ENCODE measurements around the gene ENO2.

ENO2 gene

GRCh38 chr12:6952121-6952862, 37.9 kb downstream of the ENO2 start:
- Mint-ChIP-seq H3K4me3 (peak overlapping the region; percentile 98), H3K4me1 (peaks cover 92% of the 10 kb centered on the region), H3K27me3 (no peaks in the 10 kb centered on the region), H3K36me3 (ENCODE audit: insufficient read depth) (peaks cover 57% of the 10 kb centered on the region), H3K27ac (ENCODE audit: low read depth) (peak overlapping the region; percentile 99), H3K9me3 (no peaks in the 10 kb centered on the region)
- DNase-seq (ENCODE audit: low spot score in 2 of 2) (no peak), ATAC-seq (replicated peaks; ENCODE audit: extremely low read depth, poor library complexity, severe bottlenecking) (no peak)

GRCh38 chr12:6952863-6953441, 38.6 kb downstream of the ENO2 start:
- Mint-ChIP-seq H3K4me1 (peaks cover 91% of the 10 kb centered on the region), H3K36me3 (ENCODE audit: insufficient read depth) (peaks cover 61% of the 10 kb centered on the region), H3K27ac (ENCODE audit: low read depth) (peak overlapping the region; percentile 99), H3K27me3 (no peaks in the 10 kb centered on the region), H3K4me3 (peak overlapping the region; percentile 98), H3K9me3 (no peaks in the 10 kb centered on the region)
- DNase-seq (ENCODE audit: low spot score in 2 of 2) (no peak), ATAC-seq (replicated peaks; ENCODE audit: extremely low read depth, poor library complexity, severe bottlenecking) (no peak)

GRCh38 chr12:6953442-6954315, 39.3 kb downstream of the ENO2 start:
- peak in 1 of 2 donors; percentile 55 for DNase-seq (ENCODE audit: low spot score in 2 of 2)
- H3K36me3 Mint-ChIP-seq (ENCODE audit: insufficient read depth), result peaks cover 68% of the 10 kb centered on the region

GRCh38 chr12:6954316-6955107, 40.1 kb downstream of the ENO2 start:
- Mint-ChIP-seq H3K9me3 (no peaks in the 10 kb centered on the region), H3K36me3 (ENCODE audit: insufficient read depth) (peaks cover 71% of the 10 kb centered on the region), H3K27me3 (no peaks in the 10 kb centered on the region), H3K4me3 (peak overlapping the region; percentile 98), H3K27ac (ENCODE audit: low read depth) (peak overlapping the region; percentile 99), H3K4me1 (peaks cover 91% of the 10 kb centered on the region)
- no peak for ATAC-seq (replicated peaks; ENCODE audit: extremely low read depth, poor library complexity, severe bottlenecking)
- DNase-seq (ENCODE audit: low spot score in 2 of 2), result no peak

More at GRCh38 chr12:6953442-6954315, 39.3 kb downstream of the ENO2 start:
- Mint-ChIP-seq H3K4me3 (peak overlapping the region; percentile 98), H3K9me3 (no peaks in the 10 kb centered on the region), H3K27me3 (no peaks in the 10 kb centered on the region), H3K27ac (ENCODE audit: low read depth) (peak overlapping the region; percentile 99), H3K4me1 (peaks cover 91% of the 10 kb centered on the region)
- peak; percentile 25 for ATAC-seq (replicated peaks; ENCODE audit: extremely low read depth, poor library complexity, severe bottlenecking)

- Mint-ChIP-seq H3K9me3 (no peaks in the 10 kb centered on the region), H3K27ac (ENCODE audit: low read depth) (peak overlapping the region; percentile 99), H3K4me1 (peaks cover 87% of the 10 kb centered on the region), H3K27me3 (no peaks in the 10 kb centered on the region), H3K4me3 (peak overlapping the region; percentile 98), H3K36me3 (ENCODE audit: insufficient read depth) (peaks cover 72% of the 10 kb centered on the region)
- DNase-seq (ENCODE audit: low spot score in 2 of 2) (no peak), ATAC-seq (replicated peaks; ENCODE audit: extremely low read depth, poor library complexity, severe bottlenecking) (no peak)
These were observed 41.0 kb downstream of the ENO2 start for GRCh38 chr12:6955108-6956020.

GRCh38 chr12:6956021-6956727, 41.8 kb downstream of the ENO2 start:
- H3K9me3 Mint-ChIP-seq, result no peaks in the 10 kb centered on the region
- no peaks in the 10 kb centered on the region for H3K27me3 Mint-ChIP-seq
- DNase-seq (ENCODE audit: low spot score in 2 of 2) (no peak), ATAC-seq (replicated peaks; ENCODE audit: extremely low read depth, poor library complexity, severe bottlenecking) (no peak)
- H3K4me1 Mint-ChIP-seq, result peaks cover 88% of the 10 kb centered on the region
- peaks cover 77% of the 10 kb centered on the region for H3K36me3 Mint-ChIP-seq (ENCODE audit: insufficient read depth)
- peak overlapping the region; percentile 98 for H3K4me3 Mint-ChIP-seq
- H3K27ac Mint-ChIP-seq (ENCODE audit: low read depth), result peak overlapping the region; percentile 99

- H3K27ac Mint-ChIP-seq (ENCODE audit: low read depth), result peak overlapping the region; percentile 99
- H3K9me3 Mint-ChIP-seq, result no peaks in the 10 kb centered on the region
- H3K4me1 Mint-ChIP-seq, result peaks cover 92% of the 10 kb centered on the region
- DNase-seq (ENCODE audit: low spot score in 2 of 2) (peak in 1 of 2 donors; percentile 57), ATAC-seq (replicated peaks; ENCODE audit: extremely low read depth, poor library complexity, severe bottlenecking) (peak; percentile 8)
- H3K27me3 Mint-ChIP-seq, result no peaks in the 10 kb centered on the region
- peaks cover 86% of the 10 kb centered on the region for H3K36me3 Mint-ChIP-seq (ENCODE audit: insufficient read depth)
- peak overlapping the region; percentile 98 for H3K4me3 Mint-ChIP-seq
These were observed 42.8 kb downstream of the ENO2 start for GRCh38 chr12:6957151-6957701.

GRCh38 chr12:6957741-6958608, 43.6 kb downstream of the ENO2 start:
- H3K36me3 Mint-ChIP-seq (ENCODE audit: insufficient read depth), result peaks cover 81% of the 10 kb centered on the region
- no peak for ATAC-seq (replicated peaks; ENCODE audit: extremely low read depth, poor library complexity, severe bottlenecking)

GRCh38 chr12:6958609-6959057, 44.3 kb downstream of the ENO2 start:
- Mint-ChIP-seq H3K4me3 (peak overlapping the region; percentile 98), H3K4me1 (peaks cover 82% of the 10 kb centered on the region), H3K27me3 (no peaks in the 10 kb centered on the region), H3K36me3 (ENCODE audit: insufficient read depth) (peaks cover 76% of the 10 kb centered on the region), H3K27ac (ENCODE audit: low read depth) (peak overlapping the region; percentile 99), H3K9me3 (no peaks in the 10 kb centered on the region)
- ATAC-seq (replicated peaks; ENCODE audit: extremely low read depth, poor library complexity, severe bottlenecking) (no peak), DNase-seq (ENCODE audit: low spot score in 2 of 2) (no peak)

More at GRCh38 chr12:6957741-6958608, 43.6 kb downstream of the ENO2 start:
- no peaks in the 10 kb centered on the region for H3K27me3 Mint-ChIP-seq
- H3K9me3 Mint-ChIP-seq, result no peaks in the 10 kb centered on the region
- H3K27ac Mint-ChIP-seq (ENCODE audit: low read depth), result peak overlapping the region; percentile 99
- H3K4me3 Mint-ChIP-seq, result peak overlapping the region; percentile 98
- no peak for DNase-seq (ENCODE audit: low spot score in 2 of 2)
- peaks cover 86% of the 10 kb centered on the region for H3K4me1 Mint-ChIP-seq
